GM18502 (cell line): ENCODE measurements around the gene PIGH.

Experiments
- ATAC-seq: cut with Tn5 transposase; IDR thresholded peaks from one replicate; pipeline ENCODE4 v1.9.1; 2021; ENCODE audit warnings: mild to moderate bottlenecking; ENCODE audit not compliant: unreplicated experiment, poor library complexity

Gene PIGH

DNA sequence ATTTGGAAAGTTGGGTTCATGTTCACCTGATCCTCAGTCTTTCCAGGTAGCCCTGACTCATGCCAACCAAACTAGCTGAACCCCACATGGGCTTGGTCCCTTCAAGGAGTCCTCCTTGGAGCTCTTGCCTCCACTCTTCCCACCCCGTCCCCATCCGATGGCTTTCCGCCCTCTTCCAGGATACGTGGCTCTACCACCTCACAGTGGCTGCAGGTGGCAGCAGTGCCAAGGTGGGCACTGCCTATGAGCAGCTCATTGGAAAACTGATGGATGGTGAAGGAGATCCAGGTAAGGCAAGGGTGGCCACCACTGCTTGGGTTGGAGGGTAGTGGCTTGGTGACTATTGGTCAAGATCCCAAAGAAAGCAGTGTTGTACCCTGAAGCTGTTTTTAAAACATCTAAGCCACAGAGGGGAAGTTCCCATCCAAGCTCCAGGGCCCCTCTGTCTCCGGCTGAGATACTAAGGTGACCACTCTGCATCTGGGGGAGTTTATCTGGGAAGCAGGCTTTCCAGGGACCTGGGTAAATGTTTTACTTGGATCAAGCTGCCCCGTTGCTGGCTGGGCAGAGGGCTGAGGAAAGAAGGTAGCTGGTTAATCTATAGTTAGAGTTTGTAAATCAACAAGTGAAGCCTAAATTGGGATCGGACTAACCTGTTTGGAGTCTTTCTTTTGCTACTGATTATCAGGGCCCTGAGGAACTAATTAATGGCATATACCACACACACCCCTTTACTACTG lies 23.7 kb downstream of the PIGH start:
- no peak for ATAC-seq

DNA sequence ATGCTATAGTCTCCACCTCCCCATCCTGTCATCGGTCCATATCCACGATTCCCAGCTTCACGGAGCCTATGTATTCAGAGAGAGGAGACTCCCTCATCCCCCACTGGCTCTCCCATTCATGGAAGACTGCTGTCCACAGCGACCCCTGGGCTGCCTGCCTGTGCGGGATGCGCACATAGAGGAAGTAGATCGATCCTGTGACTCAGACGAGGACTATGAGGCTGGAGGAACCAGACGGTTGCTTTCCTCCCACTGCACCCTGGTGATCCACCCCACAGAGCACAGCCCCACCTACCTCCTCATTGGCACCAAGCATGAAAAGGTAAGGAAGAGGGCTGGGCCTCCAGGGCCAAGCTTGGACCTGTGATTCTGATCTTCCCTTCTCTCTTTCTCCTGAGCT lies 24.4 kb downstream of the PIGH start:
- ATAC-seq: no peak

DNA sequence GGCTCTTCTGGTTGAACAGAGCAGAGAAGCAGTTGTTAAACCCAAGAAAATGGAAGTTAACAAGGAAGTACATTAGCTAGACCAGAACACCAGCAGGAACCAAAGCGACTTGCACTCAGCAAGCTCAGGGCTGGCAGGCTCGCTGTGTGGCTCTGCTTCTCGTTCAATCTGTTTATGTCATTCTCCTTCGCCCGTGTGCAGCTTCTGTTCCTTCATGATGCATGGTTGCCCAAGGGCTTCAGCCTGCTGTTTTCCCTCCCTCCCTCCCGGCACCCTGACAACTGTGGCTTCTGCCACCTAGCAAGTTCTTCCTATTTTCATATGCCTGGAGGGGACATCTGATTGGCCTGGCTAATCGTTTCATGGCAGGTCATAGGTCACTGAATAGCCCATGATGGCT lies 25.3 kb downstream of the PIGH start:
- no peak for ATAC-seq

DNA sequence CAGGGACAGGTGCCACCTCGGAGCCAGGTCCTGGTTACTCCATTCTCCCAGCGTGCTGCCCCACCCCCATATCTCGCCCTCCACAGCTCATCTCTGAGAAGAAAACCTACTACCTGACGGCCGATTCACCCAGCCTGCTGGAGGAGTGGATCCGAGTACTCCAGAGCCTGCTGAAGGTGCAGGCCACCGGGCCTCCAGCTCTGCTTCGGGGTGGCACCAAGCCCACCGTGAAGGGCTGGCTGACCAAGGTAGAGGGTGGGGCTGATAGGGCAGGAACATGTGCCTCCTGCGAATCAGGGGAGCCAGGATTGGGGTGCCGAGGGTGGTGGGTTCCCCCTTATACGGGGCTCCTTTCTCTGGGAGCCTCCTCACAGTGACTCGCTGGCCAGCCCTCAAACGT lies 25.9 kb downstream of the PIGH start:
- no peak for ATAC-seq

DNA sequence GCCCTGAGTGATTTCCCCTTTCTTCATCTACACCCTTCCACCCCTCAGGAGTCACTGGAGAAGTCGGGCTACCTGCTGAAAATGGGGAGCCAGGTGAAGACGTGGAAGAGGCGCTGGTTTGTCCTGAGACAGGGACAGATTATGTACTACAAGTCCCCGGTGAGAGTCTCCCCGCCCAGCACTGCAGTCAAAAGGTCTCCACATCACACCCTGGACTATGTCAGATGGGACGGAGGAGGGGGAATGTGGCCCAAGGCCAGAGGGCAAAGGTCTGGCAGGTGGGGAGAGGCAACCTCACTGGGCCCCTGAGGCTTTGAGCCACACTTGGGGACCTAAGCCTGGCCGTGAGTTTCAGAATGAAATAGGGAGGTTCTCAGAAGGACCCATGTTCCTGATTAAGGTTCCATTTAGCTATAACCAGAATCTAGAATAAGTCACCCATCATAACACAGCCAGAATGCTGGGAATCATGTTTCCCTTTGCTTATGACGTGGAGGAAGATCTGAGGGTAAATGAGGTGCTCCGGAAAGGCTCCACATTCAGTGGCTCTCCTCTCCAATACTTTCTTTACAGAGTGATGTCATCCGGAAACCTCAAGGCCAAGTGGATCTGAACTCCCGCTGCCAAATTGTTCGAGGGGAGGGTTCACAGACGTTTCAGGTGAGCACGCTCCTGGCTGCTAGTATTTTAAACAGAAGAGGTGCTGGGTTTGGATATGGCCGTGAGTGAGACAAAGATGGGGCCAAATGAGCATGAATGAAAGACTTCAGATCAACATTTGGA lies 26.6 kb downstream of the PIGH start:
- no peak for ATAC-seq

DNA sequence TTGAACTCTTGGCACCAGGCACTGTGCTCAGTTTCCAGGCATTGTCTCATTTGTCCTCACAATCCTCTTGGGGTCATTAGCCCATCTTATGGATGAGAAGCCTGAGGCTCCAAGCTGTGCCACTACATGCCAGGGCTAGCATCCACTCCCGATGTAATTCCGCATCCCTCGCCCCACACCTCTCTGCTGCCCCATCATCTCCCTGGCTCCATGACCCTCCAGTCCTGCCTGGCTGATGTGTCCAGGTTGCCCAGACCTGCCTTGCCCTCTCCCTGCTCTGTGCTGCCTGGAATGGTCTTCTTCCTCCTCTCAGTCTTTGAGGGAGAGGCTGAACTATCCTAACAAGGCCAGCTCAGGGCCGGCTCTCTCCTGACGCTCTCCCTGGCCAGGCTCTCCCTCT lies 27.5 kb downstream of the PIGH start:
- no peak for ATAC-seq

DNA sequence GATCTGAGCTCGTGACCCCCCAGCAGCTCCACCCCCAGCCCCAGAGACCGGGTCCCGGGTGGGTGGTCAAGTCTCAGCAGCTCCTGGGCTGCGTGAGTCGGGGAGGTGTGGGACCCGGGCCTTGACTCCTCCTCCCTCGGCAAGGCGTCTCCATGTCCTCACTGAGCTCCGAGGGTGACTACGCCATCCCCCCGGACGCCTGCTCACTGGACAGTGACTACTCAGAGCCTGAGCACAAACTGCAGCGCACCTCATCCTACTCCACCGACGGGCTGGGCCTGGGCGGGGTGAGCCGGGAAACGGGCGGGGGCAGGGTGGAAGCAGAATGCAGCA lies 28.1 kb downstream of the PIGH start:
- ATAC-seq: no peak

DNA sequence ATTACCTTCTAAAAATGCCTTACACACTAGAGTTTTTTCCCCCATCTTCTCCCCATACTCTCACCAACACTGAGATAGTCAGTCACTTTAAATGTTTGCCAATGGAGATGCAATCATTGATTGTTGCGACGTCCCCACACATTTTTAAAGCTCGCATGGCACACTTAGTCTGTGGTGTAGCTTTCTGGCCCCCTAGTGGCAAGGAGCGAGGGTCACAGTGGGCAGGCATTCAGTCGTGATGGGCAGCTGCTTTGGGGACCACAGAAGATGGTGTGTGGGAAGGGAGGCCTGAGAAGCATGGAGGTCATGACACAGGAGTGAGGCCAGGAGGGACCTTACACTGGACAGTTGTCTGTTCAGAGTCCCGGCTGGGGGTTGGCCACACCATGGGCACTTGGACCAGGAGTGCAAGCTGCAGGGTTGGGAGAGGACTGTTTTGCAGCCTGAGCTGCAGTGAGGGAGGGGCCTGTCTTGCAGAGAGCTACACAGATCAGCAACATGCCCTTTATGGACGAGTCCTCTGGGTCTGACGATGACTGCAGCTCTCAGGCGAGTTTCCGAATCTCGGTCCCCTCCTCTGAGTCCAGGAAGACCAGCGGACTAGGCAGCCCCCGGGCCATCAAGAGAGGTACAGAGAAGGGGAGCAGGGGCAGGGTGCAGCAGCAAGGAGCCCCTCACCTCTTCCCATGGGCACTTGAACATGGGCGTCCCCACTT lies 28.6 kb downstream of the PIGH start:
- ATAC-seq: peak; percentile 67

DNA sequence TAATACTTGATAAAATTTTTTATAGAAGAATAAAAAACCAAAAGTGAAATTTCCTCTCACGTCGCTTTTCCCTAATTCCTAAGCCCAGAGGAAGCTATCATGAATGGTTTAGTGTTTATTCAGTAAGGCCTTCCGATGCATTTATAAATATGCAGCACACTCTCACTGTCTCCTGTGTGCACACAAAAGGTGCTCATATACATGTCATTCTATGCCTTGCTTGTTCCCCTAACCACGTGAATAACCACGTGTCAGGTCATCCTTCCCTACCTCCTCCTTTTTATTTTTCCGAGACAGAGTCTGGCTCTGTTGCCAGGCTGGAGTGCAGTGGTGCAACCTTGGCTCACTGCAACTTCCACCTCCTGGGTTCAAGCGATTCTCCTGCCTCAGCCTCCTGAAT lies 29.6 kb downstream of the PIGH start:
- no peak for ATAC-seq

DNA sequence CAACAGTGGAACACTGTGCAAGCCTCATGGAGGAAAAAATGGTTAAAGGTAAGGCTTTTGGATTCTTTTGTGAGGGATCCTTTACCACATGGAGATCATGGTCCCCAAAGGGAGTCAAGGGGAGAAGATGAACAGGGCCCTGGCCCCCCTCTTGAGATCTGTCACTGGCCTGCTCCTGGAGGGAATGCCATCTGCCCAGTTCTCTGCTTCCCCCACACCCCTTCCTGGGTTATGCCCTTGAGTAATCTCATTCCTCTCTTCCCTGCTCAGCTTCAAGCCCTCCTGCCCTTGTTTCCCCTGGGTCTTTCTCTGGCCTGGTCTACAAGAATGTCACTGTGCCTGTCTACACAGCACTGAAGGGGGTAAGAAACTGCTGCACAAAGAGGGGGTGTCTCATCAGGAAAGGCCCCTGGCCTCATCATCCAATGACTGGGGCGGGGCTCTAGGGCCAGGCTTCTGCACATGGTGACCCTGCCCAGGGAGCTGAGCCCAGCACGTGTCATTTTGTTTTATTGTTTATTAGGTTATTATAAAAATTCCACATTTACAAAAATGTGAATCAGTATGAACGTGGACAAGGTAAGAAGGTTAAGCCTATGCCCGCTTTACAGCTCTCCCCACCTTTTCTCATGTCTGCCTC lies 30.3 kb downstream of the PIGH start:
- no peak for ATAC-seq

DNA sequence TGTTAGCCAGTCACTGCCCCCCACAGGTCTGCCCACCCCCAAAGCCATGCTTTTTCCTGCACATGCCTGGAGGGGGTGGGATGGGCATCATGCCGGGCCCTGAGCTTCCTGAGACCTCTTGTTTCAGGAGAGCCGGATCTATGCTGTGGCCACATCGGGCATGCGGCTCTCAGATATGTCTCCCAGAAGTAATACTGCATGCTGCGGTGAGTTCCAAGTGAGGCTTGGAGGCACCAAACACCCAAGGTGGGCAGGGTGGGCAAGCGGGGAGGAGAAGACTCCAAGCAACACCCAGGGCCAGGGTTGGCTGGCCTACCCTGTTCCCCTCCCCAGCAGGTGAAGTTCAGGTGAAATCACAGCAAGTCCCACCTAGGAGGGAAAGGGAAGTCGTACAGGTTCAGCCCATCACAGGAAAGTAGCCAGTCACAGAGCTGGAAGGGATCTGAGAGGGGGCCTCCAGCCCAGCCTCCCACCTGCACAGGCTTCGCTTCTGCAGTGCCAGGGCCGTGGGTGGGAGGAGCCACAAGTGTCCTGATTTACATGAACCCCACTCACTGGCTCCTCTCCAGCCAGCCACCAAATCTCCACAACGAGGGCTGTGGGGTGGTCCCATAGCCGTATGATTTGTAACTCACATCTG lies 30.9 kb downstream of the PIGH start:
- ATAC-seq: no peak

DNA sequence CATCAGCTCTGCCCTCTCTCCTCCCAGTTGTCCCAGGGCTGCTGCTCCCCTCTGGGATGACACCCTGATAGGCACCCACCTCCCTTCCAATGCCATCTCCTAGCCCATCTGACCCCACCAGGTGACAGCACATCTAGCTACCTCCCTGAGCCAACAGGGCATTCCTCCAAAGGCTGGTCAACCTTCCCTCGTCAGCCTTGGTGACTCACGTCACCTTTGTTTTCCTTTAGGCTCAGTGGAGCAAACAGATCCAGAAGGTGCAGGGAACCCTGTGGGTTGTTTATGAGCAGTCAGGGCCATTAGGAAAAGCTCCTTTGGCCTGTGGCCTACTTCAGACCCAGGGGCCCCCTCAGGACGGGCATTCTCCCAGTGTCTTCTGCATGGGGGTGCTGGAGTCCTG lies 32.4 kb downstream of the PIGH start:
- no peak for ATAC-seq

DNA sequence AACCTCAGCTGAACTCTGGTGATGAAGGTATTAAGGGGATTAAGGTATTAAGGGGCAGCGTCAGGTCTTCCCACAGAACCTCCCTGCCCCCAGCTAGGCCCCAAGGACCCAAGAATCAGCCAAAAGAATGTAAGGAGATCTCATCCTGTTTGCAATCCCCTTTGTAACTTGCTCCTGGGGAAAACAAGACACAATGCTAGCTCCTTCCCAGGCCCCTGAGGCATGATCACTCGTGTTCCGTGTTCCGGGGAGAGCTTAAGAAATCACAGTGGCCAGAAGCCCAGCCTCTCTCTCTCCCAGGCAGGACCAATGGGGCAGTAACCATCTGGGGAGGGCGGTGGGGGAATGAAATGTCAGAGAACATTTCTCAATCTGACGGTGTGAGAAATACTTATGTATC lies 33.2 kb downstream of the PIGH start:
- no peak for ATAC-seq

DNA sequence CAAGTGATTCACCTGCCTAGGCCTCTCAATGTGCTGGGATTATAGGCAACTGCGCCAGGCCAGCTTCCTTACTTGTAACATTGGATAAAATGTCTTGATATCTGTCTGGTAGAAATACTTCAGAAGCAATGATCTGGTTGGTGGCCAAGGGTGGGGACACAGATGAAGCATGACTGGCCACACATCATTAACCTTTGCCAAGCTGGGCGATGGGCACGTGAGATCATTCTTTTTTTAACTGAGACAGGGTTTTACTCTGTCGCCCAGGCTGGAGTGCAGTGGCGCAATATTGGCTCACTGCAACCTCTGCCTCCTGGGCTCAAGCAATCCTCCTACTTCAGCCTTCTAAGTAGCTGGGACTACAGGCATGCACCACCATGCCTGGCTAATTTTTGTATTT lies 35.8 kb downstream of the PIGH start:
- ATAC-seq: no peak

DNA sequence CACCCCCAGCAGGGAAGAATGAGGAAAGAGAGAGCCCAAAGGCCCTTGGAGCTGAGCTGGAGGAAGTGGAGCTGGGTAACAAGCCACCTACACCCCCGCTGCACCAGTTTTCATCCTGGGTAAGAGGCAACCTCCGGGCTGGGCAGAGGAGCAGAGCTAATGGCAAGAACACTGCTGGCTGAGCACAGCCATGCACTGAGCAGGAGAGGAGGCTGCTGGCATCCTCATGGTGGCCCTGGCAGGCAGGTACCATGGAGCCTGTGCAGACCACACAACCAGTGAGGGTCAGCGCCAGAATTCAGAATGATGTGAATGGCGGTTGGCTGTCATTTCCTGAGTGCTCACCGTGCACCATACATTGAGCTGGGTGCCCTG lies 37.3 kb downstream of the PIGH start:
- ATAC-seq: no peak

DNA sequence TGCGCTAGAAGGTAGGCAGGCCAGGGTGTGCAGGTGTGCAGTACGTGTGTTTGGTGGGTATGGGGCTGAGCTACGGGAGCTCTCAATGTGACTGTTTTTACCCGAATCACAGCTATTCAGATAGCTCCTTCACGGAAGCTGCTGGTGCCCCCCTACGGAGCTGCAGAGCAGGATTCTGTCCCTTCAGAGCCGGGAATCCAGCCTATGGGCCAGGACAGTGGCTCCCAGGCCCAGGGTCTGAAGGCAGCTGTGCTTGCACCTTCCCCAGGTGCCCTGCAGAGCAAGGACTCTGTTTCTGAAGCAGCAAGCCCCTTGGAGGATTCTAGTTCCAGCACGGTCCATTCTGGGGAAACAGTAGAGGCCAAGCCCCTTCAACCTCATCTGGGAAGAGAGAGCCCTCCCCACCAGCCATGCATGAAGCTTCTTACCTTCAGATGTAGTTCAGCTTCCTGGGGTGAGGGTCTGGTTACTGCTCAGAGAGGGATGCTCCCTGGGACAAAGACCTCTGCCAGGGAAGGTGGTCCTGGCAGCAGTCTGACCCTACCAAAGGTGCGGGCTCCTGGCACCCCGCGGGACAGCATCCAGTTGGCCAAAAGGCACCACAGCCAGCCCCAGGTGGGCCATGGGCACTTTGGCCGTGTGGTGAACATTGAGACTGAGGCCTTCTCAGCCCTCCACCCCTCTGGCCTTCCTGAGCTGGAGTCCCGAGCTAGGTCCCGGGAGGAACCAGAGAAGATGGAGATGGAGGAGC lies 37.9 kb downstream of the PIGH start:
- no peak for ATAC-seq

DNA sequence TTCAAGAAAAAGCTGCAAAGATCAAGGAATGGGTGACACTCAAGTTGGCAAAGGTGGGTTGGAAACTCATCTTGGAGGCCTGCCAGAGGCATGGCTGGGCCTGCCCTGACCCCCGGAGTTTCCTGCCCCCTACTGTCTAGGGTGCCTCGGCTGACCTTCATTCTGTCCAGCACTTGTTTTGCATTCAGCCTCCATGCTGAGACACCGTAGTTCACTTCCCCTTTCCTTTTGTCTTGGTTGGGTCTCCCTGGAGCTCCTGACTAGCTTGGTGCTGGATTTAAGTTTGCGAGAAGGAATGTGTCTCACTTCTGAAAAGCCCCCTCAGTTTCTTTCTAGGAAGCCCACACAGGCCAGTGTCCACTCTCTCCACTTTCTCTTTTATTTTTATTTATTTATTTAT lies 40.4 kb downstream of the PIGH start:
- ATAC-seq: no peak

DNA sequence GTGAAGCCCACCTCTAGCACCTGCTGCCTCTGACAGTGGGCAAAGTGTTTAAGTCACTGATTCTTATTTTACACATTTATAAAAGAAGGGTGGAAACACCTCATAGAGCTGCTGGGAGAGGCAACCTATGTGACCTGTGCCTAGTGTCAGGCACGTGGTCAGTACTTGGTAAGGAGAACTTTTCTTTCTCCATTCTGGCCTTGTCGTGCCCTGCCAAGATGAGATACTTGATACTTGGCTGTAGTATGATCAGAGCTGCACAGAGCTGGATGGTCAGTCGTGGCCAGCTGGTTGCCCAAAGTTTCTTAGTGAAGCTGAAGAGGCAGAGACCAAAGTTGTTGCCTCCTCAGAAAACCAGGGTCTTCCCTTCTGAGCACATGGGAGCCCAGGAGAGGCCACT lies 42.4 kb downstream of the PIGH start:
- no peak for ATAC-seq

DNA sequence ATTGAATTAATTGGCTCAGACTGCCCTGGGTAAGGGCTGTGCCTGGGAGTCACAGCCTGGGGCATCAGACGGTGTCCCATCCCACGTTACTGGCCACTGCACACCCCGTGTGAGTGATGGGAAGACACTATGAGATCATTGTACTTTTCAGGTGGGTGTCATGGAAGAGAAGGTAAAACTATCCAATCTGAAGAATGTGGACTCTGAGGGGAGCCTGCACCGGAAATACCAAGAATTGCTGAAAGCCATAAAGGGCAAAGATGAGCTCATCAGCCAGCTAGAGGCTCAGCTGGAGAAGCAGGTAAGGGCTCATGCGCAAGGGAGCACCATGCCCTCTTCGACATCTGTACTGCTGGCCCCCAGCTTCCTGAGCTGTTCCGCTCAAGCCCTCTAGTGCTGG lies 43.0 kb downstream of the PIGH start:
- no peak for ATAC-seq

DNA sequence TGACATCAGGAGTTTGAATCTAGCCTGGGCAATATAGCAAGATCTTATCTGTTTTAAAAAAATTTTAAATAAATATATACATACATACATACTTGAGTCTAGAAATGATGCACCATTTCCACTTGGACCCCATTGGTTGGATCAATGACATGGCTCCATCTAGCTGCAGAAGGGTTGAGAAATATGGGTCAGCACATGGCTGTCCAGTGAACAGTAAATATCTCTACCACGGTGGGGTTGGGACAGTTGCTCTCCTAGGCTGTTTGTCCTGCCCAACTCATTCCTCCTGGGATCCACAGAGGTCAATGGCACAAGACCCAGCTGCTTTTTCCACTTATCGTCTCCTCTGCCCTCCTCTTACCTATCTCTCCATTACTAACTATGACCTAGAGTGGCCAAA lies 43.4 kb downstream of the PIGH start:
- ATAC-seq: no peak
